Parathyroid adenoma (tissue), 2 donors: ENCODE results near the gene KLF13.

Source experiments
- H2AFZ ChIP-seq: fragments of 300-600 bp; sonication (generic); one replicate; pipeline ENCODE4 v1.7.0; 2017; ENCODE audit warnings: antibody characterized with exemption, mild to moderate bottlenecking
- H3K27ac ChIP-seq: fragments of 300-600 bp; sonication (generic); one replicate; pipeline ENCODE4 v1.7.0; 2017
- H3K27me3 ChIP-seq: fragments of 300-600 bp; sonication (generic); one replicate; pipeline ENCODE4 v1.7.0; 2017; ENCODE audit warnings: low read length; ENCODE audit not compliant: control insufficient read depth, insufficient read depth
- H3K36me3 ChIP-seq: fragments of 300-600 bp; sonication (generic); one replicate; pipeline ENCODE4 v1.7.0; 2017; ENCODE audit warnings: low read length; ENCODE audit not compliant: control insufficient read depth, insufficient read depth
- H3K4me1 ChIP-seq: fragments of 300-600 bp; sonication (generic); one replicate; pipeline ENCODE4 v1.7.0; 2017; ENCODE audit warnings: control low read depth
- H3K4me2 ChIP-seq: fragments of 300-600 bp; sonication (generic); one replicate; pipeline ENCODE4 v1.7.0; 2017; ENCODE audit warnings: low read length
- H3K4me3 ChIP-seq: fragments of 300-600 bp; sonication (generic); one replicate; pipeline ENCODE4 v1.7.0; 2017; ENCODE audit warnings: low read depth, low read length
- H3K79me2 ChIP-seq: fragments of 300-600 bp; sonication (generic); one replicate; pipeline ENCODE4 v1.7.0; 2017; ENCODE audit warnings: control low read depth
- H3K9ac ChIP-seq: fragments of 300-600 bp; sonication (generic); one replicate; pipeline ENCODE4 v1.7.0; 2017; ENCODE audit warnings: mild to moderate bottlenecking
- H3K9me3 ChIP-seq: fragments of 300-600 bp; sonication (generic); one replicate; pipeline ENCODE4 v1.7.0; 2017; ENCODE audit warnings: low read length; ENCODE audit not compliant: control insufficient read depth
- CTCF ChIP-seq: fragments of 300-600 bp; sonication (generic); IDR thresholded peaks from one replicate; pipeline ENCODE4 v1.7.0; 2017; ENCODE audit warnings: antibody characterized with exemption, mild to moderate bottlenecking
- donor health status: primary hyperparathyroidism.

The KLF13 gene

GRCh38 chr15:31369727-31370126 is 43.1 kb downstream of the KLF13 start:
- H3K36me3 ChIP-seq = no peaks in the 10 kb centered on the region
- H3K27me3 ChIP-seq = no peaks in the 10 kb centered on the region
- H3K4me2 ChIP-seq = no peak overlapping the region
- no peak overlapping the region for H2AFZ ChIP-seq
- H3K79me2 ChIP-seq = peaks cover 18% of the 10 kb centered on the region
- TF ChIP-seq CTCF = no peak
- H3K4me3 ChIP-seq = no peak overlapping the region
- H3K27ac ChIP-seq = no peak overlapping the region
- H3K9me3 ChIP-seq = no peaks in the 10 kb centered on the region
- peaks cover 3% of the 10 kb centered on the region for H3K4me1 ChIP-seq
- no peak overlapping the region for H3K9ac ChIP-seq

DNA sequence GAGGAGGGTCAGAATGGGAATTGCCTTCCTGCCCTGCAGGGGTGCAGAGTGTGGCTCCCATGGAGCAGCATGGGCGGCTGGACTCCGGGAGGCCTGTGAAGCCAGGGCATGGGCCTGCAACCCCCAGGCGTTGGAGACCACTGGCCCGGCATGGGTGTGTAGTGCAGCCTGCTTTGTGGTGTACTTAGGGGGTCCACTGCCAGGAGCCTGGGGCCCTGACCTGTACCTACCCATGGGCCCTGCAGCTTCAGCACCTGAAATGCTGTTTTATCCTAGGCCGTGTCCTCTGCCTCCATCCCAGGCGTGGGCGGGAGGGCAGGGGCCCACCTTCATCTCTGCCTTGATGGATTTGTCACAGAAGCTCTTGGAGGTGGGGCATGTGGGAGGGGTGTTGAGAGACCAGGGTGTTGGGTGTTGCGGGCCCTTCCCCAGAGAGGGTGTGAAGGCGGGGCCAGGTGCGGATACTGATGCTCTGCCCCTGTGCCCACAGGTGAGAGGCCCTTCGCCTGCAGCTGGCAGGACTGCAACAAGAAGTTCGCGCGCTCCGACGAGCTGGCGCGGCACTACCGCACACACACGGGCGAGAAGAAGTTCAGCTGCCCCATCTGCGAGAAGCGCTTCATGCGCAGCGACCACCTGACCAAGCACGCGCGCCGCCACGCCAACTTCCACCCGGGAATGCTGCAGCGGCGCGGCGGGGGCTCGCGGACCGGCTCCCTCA is 45.0 kb downstream of the KLF13 start:
- H3K9ac ChIP-seq = no peak overlapping the region

DNA sequence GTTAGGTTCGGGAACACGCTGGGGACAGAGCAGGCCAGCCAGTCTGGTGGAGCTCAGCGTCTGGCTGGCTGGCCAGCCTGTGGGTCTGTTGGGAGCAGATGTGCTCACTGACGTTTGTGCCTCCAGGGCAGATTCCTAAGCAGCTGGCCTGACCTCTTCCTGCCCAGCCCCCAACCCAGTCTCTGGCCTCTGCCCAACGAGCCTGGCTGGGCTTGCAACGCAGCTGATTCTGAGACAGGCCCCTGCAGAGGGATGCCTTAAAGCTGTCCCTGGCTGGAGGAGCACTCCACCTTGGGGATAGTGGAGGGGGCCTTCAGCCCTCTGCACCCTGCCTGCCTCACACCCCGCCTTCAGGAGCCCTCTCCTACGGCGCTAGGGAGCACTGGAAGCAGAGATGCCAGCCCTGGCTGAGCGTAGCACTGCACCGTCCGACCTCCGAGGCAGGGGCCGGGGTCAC is 46.0 kb downstream of the KLF13 start:
- no peak overlapping the region for H3K27ac ChIP-seq
- H3K27me3 ChIP-seq = no peaks in the 10 kb centered on the region
- no peak overlapping the region for H3K4me3 ChIP-seq
- H3K4me1 ChIP-seq = peaks cover 3% of the 10 kb centered on the region
- peaks cover 10% of the 10 kb centered on the region for H3K79me2 ChIP-seq
- no peak overlapping the region for H3K9ac ChIP-seq
- no peak overlapping the region for H3K4me2 ChIP-seq
- H2AFZ ChIP-seq = no peak overlapping the region
- no peak for TF ChIP-seq CTCF
- H3K9me3 ChIP-seq = no peaks in the 10 kb centered on the region
- no peaks in the 10 kb centered on the region for H3K36me3 ChIP-seq

More for the DNA sequence above, 45.0 kb downstream of the KLF13 start:
- Histone ChIP-seq H3K36me3 (no peaks in the 10 kb centered on the region), H3K79me2 (peaks cover 10% of the 10 kb centered on the region), H3K9me3 (no peaks in the 10 kb centered on the region), H2AFZ (no peak overlapping the region), H3K4me1 (peaks cover 3% of the 10 kb centered on the region), H3K4me2 (no peak overlapping the region), H3K4me3 (no peak overlapping the region), H3K27ac (no peak overlapping the region), H3K27me3 (no peaks in the 10 kb centered on the region)
- TF ChIP-seq CTCF = no peak

- Histone ChIP-seq H3K36me3 (no peaks in the 10 kb centered on the region), H3K4me1 (no peaks in the 10 kb centered on the region), H3K4me2 (no peak overlapping the region), H3K4me3 (no peak overlapping the region), H3K79me2 (peaks cover 10% of the 10 kb centered on the region), H2AFZ (no peak overlapping the region), H3K27me3 (no peaks in the 10 kb centered on the region), H3K9ac (no peak overlapping the region), H3K27ac (no peak overlapping the region), H3K9me3 (no peaks in the 10 kb centered on the region)
- TF ChIP-seq CTCF = no peak
Measured at GRCh38 chr15:31373096-31373865, 46.6 kb downstream of the KLF13 start.
